HG02840 (cell line): Measurements from ENCODE around the gene TAMALIN.

Experiments
- ATAC-seq: cut with Tn5 transposase; IDR thresholded peaks from one replicate; pipeline ENCODE4 v1.9.1; 2021; ENCODE audit warnings: mild to moderate bottlenecking, moderate library complexity, moderate number of reproducible peaks; ENCODE audit not compliant: unreplicated experiment, low FRiP score

Gene TAMALIN

DNA sequence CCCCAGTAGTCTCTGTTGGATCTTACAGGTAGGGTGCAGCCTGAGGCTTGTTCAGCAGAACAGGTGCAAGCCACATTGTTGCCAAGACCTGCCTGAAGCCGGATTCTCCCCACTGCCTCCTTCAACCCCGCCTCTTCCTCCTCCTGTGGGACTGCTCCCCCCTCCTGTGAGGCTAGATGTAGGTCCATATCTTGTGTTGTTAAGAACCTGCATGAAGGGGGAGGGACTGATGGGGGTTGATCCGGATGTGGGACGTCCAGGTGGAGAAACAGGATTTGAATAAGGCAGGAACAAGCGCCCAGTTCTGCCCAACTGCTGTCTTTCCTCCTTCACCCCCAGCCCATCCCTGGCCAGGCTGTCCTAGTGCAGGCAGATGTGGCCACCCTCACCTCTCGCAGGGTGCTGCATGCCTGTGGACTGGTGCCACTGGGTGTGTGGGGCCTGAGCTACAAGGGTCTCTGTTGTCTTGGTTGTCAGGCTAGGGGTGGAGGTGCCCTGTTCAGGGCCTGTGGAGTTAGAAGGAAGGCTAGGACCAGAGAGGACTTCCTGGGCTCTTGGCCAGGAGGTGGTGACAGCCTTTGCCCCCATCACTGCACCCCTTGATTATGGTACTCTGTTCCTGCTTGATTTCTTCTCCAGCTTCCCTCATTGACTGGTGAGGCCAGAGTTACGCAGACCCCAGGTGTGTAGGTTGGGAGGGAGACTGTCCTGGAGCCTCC, 45.9 kb downstream of the TAMALIN start:
- no peak for ATAC-seq

GRCh38 chr12:52053536-52054209, 46.9 kb downstream of the TAMALIN start:
- no peak for ATAC-seq

DNA sequence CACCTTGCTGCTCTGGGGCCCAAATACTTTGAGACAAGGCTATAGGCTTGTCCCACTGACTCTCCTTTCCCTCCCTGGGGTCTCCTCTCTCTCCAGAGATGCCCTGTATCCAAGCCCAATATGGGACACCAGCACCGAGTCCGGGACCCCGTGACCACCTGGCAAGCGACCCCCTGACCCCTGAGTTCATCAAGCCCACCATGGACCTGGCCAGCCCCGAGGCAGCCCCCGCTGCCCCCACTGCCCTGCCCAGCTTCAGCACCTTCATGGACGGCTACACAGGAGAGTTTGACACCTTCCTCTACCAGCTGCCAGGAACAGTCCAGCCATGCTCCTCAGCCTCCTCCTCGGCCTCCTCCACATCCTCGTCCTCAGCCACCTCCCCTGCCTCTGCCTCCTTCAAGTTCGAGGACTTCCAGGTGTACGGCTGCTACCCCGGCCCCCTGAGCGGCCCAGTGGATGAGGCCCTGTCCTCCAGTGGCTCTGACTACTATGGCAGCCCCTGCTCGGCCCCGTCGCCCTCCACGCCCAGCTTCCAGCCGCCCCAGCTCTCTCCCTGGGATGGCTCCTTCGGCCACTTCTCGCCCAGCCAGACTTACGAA, 47.6 kb downstream of the TAMALIN start:
- no peak for ATAC-seq

GRCh38 chr12:52054833-52055730, 48.3 kb downstream of the TAMALIN start:
- ATAC-seq: no peak

GRCh38 chr12:52055731-52056711, 49.3 kb downstream of the TAMALIN start:
- ATAC-seq: no peak

DNA sequence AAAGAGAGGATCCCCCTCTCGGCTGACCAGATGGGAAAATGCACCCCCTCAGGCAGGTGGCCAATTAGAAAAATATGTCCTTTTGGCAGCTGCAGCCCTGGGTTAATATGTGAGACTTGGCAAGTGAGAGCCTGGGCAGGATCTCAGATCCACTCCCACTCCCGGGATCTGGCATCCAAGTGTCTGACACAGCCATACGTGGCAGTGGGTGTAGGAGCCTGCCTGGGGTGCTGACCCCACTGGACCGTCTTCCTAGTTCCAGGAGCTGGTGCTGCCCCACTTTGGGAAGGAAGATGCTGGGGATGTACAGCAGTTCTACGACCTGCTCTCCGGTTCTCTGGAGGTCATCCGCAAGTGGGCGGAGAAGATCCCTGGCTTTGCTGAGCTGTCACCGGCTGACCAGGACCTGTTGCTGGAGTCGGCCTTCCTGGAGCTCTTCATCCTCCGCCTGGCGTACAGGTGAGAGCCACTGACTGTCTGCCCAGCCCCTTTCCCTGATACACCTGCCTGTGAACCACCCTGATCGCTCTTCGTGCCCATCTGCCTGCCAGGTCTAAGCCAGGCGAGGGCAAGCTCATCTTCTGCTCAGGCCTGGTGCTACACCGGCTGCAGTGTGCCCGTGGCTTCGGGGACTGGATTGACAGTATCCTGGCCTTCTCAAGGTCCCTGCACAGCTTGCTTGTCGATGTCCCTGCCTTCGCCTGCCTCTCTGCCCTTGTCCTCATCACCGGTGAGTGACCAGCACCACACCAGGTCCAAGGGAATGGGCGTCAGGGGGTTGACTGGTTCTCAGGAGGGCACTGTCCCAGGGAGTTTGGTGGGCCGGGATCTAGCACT, 50.3 kb downstream of the TAMALIN start:
- no peak for ATAC-seq

DNA sequence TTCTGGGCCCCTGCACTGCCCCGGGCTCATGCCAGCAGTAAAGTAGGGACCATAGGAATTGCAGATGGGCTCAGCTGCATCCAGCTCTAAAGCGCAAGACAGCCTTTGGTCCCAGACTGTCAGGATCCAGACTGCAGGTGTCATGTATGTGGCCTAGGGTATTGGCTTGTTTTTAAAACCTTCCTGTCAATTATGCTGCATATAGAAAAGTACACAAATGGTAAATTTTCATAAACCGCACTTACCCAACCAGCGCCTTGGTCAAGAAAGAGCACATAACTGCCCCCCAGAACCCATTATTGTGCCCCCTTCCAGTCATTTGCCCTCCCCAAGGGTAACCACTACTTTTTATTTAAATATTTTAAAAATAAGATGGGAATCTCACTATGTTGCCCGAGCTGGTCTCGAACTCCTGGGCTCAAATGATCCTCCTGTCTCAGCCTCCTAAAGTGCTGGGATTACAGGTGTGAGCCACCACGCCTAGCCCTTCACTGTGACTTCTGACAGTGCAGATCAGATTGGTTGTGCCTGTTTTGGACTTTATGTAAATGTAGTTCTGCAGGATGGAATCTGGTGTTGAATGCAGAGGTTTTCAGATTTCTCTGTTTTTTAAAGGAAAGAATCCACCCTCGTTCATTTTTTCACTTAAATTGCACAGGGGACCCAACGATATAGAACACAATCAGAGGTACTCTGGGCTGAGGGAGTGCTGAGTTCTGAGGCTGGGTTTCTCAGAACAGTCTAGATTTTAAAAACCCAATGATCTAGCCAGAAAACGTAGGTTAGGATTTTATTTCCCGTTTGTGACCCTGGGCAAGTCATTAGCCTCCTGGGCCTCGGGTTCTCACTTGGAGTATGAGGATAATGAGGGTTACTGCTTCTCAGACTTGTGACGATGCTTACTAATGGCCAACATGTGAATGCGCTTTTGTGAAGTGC, 51.2 kb downstream of the TAMALIN start:
- no peak for ATAC-seq

GRCh38 chr12:52058631-52059361, 52.0 kb downstream of the TAMALIN start:
- ATAC-seq: no peak

GRCh38 chr12:52059582-52060497, 53.1 kb downstream of the TAMALIN start:
- ATAC-seq: no peak

- ATAC-seq: no peak
These were observed 53.9 kb downstream of the TAMALIN start for GRCh38 chr12:52060498-52061177.

- no peak for ATAC-seq
These were observed 54.9 kb downstream of the TAMALIN start for GRCh38 chr12:52061470-52062166.

- ATAC-seq: no peak
These were observed 55.7 kb downstream of the TAMALIN start for GRCh38 chr12:52062167-52063081.

DNA sequence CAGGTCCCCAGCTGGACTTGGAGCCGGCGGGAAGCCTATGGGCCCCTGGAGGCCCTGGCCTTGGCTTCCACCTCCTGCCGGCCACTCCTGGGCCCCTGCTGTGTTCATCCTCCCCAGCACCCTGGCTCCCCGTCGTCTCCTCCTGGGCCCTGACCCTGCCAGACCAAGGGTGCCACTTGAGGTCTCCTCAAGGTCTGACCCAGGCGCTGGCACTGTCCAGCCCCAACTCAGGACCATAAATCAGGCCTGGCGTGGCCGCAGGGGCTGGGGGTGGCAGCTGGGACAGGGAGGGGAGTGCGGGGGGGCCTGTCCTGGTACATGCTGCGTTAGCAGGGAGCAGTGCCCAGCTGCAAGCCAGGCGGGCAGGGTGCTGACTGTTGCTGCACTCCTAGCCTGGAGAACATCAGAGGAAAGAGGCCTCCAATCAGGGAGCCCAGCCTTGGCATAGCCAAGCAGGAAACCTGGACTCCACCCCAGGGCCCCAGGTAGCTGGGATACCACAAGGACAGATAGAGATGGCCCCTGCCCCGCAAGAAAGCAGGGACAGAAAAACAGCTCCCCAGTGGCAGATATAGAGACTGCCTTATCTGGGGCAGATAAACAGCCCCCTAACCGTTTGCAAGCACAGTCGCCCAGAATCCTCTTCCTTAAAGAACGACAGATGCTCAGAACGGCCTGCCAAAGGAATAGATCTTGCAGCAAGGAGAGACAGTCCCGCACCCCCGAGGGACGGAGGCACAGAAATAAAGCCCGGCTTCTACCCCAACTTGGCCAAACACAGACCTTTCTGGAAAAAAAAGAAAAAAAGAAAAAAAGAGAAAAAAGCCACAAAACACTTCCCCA, 56.6 kb downstream of the TAMALIN start:
- no peak for ATAC-seq
